ENCODE measurements around the gene SLX4IP. TPM values are rescaled to one million over a fixed set of nuclear protein-coding genes. Genes with fewer than 3 reads are reported as not detected.

Gene SLX4IP
- total RNA-seq, 1 experiment from 2014 or later: 5.4 TPM

GRCh38 chr20:10540636-10541493 lies 105.8 kb downstream of the SLX4IP start:
- Mint-ChIP-seq H3K4me3 (ENCODE audit: low read depth, unreplicated experiment) (peak overlapping the region; percentile 54), H3K27ac (ENCODE audit: unreplicated experiment) (peak overlapping the region; percentile 97), H3K9me3 (ENCODE audit: low read depth, unreplicated experiment) (no peaks in the 10 kb centered on the region), H3K36me3 (ENCODE audit: insufficient read depth, unreplicated experiment) (peaks cover 6% of the 10 kb centered on the region), H3K4me1 (ENCODE audit: low read depth, unreplicated experiment) (peaks cover 26% of the 10 kb centered on the region), H3K27me3 (ENCODE audit: unreplicated experiment) (no peaks in the 10 kb centered on the region)
- no peak for TF ChIP-seq CTCF (IDR thresholded peaks at IDR 0.05; ENCODE audit: unreplicated experiment)
- CTCF ChIA-PET: interaction anchor here (0.7 to 1.0 kb wide), 2 partner anchors 159 to 667 kb away, joined by 3 to 5 read pairs; no protein-coding TSS in a partner anchor
- intact Hi-C loops (cut with micrococcal nuclease; ENCODE audit: unreplicated experiment): no loop called here
- TSS peak; percentile 66 for BruUV-seq (replicated peaks)
- peak; percentile 8 for DNase-seq

GRCh38 chr20:10541668-10542411 lies 106.7 kb downstream of the SLX4IP start:
- no peak for DNase-seq
- H3K27ac Mint-ChIP-seq (ENCODE audit: unreplicated experiment): peak overlapping the region; percentile 47
- no TSS peak for BruUV-seq (replicated peaks)
- H3K4me3 Mint-ChIP-seq (ENCODE audit: low read depth, unreplicated experiment): no peak overlapping the region
- H3K4me1 Mint-ChIP-seq (ENCODE audit: low read depth, unreplicated experiment): peaks cover 27% of the 10 kb centered on the region
- no peaks in the 10 kb centered on the region for H3K9me3 Mint-ChIP-seq (ENCODE audit: low read depth, unreplicated experiment)
- no peaks in the 10 kb centered on the region for H3K27me3 Mint-ChIP-seq (ENCODE audit: unreplicated experiment)
- CTCF ChIA-PET: interaction anchor here (0.6 to 1.0 kb wide), 2 partner anchors 550 to 666 kb away, joined by 3 read pairs; no protein-coding TSS in a partner anchor
- H3K36me3 Mint-ChIP-seq (ENCODE audit: insufficient read depth, unreplicated experiment): peaks cover 6% of the 10 kb centered on the region
- TF ChIP-seq CTCF (IDR thresholded peaks at IDR 0.05; ENCODE audit: unreplicated experiment): no peak
- intact Hi-C loops (cut with micrococcal nuclease; ENCODE audit: unreplicated experiment): no loop called here

GRCh38 chr20:10542442-10542841 lies 107.3 kb downstream of the SLX4IP start:
- H3K4me3 Mint-ChIP-seq (ENCODE audit: low read depth, unreplicated experiment): no peak overlapping the region
- DNase-seq: no peak
- intact Hi-C loops (cut with micrococcal nuclease; ENCODE audit: unreplicated experiment): no loop called here
- CTCF ChIA-PET: interaction anchor here (0.6 kb wide), 1 partner anchor 549 kb away, joined by 3 read pairs; no protein-coding TSS in a partner anchor
- no peaks in the 10 kb centered on the region for H3K9me3 Mint-ChIP-seq (ENCODE audit: low read depth, unreplicated experiment)
- peaks cover 33% of the 10 kb centered on the region for H3K4me1 Mint-ChIP-seq (ENCODE audit: low read depth, unreplicated experiment)
- peaks cover 6% of the 10 kb centered on the region for H3K36me3 Mint-ChIP-seq (ENCODE audit: insufficient read depth, unreplicated experiment)
- peak overlapping the region; percentile 47 for H3K27ac Mint-ChIP-seq (ENCODE audit: unreplicated experiment)
- no peaks in the 10 kb centered on the region for H3K27me3 Mint-ChIP-seq (ENCODE audit: unreplicated experiment)
- BruUV-seq (replicated peaks): no TSS peak
- TF ChIP-seq CTCF (IDR thresholded peaks at IDR 0.05; ENCODE audit: unreplicated experiment): no peak

- Mint-ChIP-seq H3K27me3 (ENCODE audit: unreplicated experiment) (no peaks in the 10 kb centered on the region), H3K4me1 (ENCODE audit: low read depth, unreplicated experiment) (peaks cover 40% of the 10 kb centered on the region), H3K36me3 (ENCODE audit: insufficient read depth, unreplicated experiment) (peaks cover 6% of the 10 kb centered on the region), H3K4me3 (ENCODE audit: low read depth, unreplicated experiment) (no peak overlapping the region), H3K9me3 (ENCODE audit: low read depth, unreplicated experiment) (no peaks in the 10 kb centered on the region), H3K27ac (ENCODE audit: unreplicated experiment) (no peak overlapping the region)
- CTCF ChIA-PET: no interaction called here
- TF ChIP-seq CTCF (IDR thresholded peaks at IDR 0.05; ENCODE audit: unreplicated experiment): no peak
- no peak for DNase-seq
- BruUV-seq (replicated peaks): no TSS peak
- intact Hi-C loops (cut with micrococcal nuclease; ENCODE audit: unreplicated experiment): no loop called here
These were observed 108.4 kb downstream of the SLX4IP start for GRCh38 chr20:10543480-10543879.
